A172 (cell line): ENCODE data around the gene WFDC1. TPM values are rescaled to one million over a fixed set of nuclear protein-coding genes. Genes with fewer than 3 reads are reported as not detected.

ENCODE experiments used
- DNase-seq: peaks from one replicate; pipeline ENCODE4 v3.0.0-alpha.2; 2015; ENCODE audit warnings: low spot score
- total RNA-seq: library from RNA; depleted of rRNA; stranded (reverse); fragments of >200 nt; shearing (Covaris generic); gene quantifications from 2 replicates; pipeline ENCODE4 v1.2.3, GENCODE V29; 2014; rRNA removed

WFDC1 gene, protein sequence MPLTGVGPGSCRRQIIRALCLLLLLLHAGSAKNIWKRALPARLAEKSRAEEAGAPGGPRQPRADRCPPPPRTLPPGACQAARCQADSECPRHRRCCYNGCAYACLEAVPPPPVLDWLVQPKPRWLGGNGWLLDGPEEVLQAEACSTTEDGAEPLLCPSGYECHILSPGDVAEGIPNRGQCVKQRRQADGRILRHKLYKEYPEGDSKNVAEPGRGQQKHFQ
- not detected in 2 replicates for total RNA-seq

DNA sequence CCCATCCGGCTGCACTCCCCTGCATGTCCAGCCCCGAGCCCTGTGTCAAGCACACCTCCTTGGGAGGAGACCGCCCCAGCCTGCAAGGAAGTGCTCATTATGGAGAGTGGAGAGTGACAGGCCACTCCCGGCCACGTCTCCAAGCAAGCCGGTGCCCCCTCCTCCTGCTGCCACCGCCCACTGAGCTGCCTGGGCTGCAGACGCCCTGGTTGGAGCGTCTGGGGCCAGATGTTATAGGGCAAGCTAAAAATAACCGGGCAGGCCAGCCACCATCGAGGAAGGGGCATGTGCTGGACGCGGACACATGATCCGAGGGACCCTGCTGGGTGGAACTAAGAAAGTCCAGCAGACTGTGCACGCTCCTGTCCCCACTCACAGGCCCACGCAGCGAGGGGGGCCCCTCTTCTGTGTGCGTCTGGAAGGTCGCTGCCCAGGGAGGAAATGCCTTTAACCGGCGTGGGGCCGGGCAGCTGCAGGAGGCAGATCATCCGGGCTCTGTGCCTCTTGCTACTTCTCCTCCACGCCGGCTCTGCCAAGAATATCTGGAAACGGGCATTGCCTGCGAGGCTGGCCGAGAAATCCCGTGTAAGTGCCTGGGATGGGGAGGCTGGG, at the start of gene WFDC1:
Gene WFDC1 (plus strand): TSS at position 348 of the 612 bp plus-strand sequence. CDS start 94 bp downstream, at position 442.
- no peak for DNase-seq

DNA sequence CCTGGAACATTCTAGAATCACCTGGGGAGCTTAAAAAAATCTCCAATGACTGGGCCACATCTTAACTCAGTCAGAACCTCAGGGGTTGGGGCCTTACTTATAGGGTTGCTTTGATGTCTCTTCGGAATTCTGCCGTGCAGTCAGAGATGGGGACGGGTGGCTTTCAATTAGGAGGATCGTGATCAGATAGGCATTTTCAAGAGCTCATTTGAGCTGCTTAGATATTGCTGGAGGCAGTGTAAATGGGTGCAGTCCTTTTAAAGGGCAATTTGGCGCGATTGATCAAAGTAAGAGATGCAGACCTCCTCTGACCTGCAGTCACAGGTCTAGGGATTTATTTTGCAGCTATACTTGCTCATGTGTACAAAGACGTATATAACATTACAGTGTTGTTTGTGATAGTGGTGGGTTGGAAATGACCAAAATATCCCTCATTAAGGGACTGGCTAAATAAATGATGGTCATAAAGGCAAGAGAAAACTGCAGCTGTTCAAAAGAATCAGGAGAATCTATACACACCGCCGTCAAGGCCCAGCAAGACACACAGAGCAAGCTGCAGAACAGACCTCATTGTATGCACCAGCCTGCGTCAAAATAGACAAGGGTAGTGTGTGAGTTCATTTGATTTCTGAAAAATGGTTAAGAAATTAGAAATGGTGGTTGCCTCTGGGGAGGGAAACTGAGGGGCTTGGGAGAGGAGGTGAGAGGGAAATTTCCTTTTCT, 48.6 kb upstream of the WFDC1 start:
- DNase-seq: no peak

DNA sequence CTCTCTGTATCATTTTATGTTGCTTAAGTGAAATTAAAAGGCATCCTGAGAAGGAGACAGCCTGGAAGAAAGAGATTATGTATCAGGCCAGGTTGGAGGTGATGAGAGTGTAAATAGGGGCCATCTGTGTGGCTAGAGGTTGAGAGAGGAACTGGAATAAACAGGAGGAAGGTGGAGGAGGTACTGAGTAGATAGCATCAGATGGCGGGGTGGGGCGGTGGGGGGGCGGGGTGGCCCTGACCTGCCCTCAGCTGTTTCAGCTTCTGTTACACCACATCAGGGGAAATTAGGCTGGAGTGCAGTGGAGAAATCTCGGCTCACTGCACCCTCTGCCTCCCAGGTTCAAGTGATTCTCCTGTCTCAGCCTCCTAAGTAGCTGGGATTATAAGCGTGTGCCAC, 48.0 kb upstream of the WFDC1 start:
- DNase-seq: no peak

GRCh38 chr16:84247331-84247730, 47.3 kb upstream of the WFDC1 start:
- no peak for DNase-seq

DNA sequence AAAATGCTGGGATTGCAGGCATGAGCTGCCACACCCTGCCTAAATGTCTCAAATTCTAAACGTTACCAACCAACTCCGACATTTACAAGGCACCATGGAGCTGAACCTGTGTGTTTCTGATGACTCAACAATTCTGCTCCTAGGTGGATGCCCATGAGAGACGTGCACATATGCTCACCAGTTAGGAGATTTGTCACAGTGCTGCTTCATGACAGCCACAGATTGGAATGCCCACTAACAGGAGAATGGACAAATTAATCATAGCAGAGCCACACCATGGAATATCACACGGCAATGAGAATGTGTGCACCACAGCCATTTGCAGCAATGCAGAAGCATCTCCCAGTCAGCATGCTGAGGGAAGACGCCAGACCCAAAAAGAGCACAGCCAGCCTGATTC, 46.8 kb upstream of the WFDC1 start:
- peak; percentile 69 for DNase-seq

DNA sequence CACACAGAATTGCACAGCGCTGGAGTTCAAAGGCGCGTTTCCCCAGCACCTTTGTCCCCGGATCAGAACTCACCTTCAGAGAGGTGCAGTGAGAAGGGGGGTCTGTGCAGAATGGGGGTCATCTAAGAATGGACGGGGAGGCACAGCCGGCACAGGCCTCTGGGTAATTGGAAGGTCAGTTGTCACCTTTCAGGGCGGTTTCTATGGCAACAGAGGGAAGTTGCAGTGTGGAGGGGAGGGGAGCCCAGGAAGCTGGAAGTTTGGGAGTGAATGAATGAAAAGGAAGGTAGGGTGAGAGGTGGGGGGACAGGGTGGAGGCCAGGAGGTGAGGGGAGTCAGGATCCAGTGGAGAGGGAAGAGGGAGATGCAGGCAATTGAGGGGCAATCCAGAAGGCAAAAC, 42.5 kb upstream of the WFDC1 start:
- no peak for DNase-seq

- no peak for DNase-seq
These were observed 41.5 kb upstream of the WFDC1 start for GRCh38 chr16:84253173-84253572.

GRCh38 chr16:84254062-84254461, 40.6 kb upstream of the WFDC1 start:
- no peak for DNase-seq

GRCh38 chr16:84255050-84255810, 39.4 kb upstream of the WFDC1 start:
- DNase-seq: no peak

- no peak for DNase-seq
These were observed 36.4 kb upstream of the WFDC1 start for GRCh38 chr16:84258266-84258665.

GRCh38 chr16:84259691-84260090, 35.0 kb upstream of the WFDC1 start:
- DNase-seq: no peak

- DNase-seq: no peak
These were observed 33.7 kb upstream of the WFDC1 start for GRCh38 chr16:84260766-84261554.

DNA sequence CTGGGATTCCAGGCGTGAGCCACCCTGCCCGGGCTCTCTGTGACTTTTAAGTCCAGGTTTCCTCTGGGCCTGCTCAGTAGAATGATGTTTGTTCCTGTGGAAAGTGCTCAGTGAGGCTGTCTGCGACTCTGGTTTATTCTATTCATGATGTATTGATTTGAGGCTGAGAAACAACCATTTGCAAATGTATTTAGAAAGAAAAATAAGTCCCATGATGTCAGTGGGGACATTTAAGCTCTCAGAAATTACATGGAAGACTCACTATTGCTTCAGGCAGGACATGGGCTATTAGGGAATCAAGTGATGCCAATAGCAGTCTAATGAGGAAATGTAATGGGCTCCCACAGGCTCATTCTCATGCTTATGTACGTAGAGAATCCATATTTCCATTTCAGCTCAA, 32.6 kb upstream of the WFDC1 start:
- no peak for DNase-seq

- no peak for DNase-seq
These were observed 31.7 kb upstream of the WFDC1 start for GRCh38 chr16:84262939-84263338.

DNA sequence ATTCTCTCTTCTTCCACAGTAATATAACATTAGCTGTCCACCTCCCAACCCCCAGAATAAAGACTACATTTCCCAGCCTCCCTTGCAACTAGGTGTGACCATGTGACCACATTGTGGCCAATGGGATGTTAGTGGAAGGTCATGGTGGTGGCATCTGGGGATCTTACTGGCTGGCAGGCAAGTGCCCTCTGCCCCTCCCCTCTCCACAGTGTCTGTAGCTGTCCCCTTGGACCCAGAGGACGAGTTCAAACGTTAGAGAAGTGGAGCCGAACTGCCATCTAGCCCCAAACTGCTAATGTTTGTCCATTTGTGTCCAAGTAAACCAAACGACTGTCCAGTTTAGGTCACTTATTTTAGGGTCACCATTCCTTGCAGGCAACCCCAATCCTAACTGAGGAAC, 28.2 kb upstream of the WFDC1 start:
- DNase-seq: peak; percentile 85

DNA sequence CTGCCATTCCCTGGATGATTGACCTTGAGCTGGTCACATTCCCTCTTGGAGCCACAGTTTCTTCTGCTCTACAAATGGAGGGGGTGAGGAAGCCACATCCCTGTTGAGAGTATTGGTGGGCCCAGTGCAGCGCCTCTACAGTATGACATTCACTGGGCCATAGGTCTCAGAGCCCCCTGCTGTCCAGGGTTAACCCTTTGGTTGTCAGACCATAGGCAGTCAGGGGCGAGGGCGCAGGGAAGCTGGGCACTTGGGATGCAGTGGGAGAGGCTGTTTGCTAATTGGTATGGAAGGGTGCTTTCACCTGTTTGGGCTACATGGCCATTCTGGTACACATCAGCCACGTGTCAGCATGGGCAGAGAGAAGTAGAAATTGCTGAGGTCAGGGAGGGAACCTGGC, 27.3 kb upstream of the WFDC1 start:
- DNase-seq: no peak

DNA sequence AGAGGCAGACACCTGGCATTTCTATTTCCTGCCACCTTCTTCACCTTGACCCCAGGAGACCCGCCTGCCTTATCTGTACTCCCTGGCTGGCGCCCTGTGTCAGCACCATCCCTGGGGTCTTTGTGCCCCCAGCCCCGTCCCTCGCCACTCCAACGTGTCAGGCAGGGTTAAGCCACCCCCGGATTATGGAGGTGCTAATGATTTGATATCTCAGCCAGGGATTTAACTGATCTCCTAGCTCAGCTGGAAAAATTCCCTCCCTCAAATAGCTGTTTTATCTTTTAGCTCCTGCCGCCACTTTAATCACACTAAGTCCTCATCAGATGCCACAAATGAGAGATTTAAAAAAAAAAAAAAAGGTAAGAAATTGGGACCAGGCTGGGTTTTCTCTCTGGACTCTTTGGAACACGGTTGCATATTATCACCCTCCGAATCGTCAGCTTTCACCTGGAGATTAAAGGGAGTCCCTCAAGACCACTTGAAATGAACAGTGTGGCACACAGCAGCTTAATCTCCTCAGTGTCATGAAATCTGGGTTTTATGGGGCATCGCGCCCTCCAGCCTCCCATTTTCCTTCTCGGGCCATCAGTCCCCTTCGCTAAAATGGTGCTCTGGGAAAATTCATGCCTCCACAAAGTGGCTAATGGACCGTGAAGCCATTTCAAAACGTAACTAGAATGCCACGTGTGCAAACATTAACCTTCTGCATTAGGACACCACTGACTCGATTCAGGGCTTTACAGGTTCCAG, 26.2 kb upstream of the WFDC1 start:
- DNase-seq: no peak

DNA sequence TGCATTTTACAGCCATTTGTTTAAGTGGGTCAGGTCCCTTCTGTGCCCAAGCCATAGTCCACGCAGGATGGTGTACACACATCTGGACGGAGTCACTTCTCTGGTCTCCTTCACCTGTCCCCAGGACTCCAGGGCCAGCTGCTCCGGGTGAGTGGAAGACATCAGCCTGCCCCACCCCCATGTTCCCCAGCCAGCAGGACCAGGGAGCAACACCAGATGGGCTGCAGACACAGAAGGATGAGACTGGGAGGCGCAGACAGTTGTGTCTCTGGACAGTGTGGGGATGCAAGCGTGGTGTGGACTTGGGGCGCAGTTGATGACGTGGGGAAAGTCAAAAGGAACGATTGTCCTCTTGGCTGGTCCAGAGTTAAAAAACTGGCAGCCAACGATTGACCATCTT, 24.6 kb upstream of the WFDC1 start:
- no peak for DNase-seq

GRCh38 chr16:84270531-84270930, 24.1 kb upstream of the WFDC1 start:
- DNase-seq: no peak

GRCh38 chr16:84271037-84271436, 23.6 kb upstream of the WFDC1 start:
- DNase-seq: no peak

GRCh38 chr16:84271866-84272265, 22.8 kb upstream of the WFDC1 start:
- DNase-seq: no peak
